ENCODE measurements around the gene BANK1.

- TF ChIP-seq EZH2phosphoT487 (IDR thresholded peaks at IDR 0.05; ENCODE audit: insufficient read depth, low read depth) (no peak), EZH2 (IDR thresholded peaks at IDR 0.05; ENCODE audit: insufficient read depth, poor library complexity, severe bottlenecking) (no peak)
Observed at GRCh38 chr4:102055805-102056204, 265.3 kb downstream of the BANK1 start.

All from GM23248 (cell line).